ENCODE measurements around the gene RGS7BP. TPM values are rescaled to one million over a fixed set of nuclear protein-coding genes. Genes with fewer than 3 reads are reported as not detected.

RGS7BP gene
- total RNA-seq, 3 donors from 2014 or later = under 0.01 to 1.4 (median 0.29) TPM

DNA sequence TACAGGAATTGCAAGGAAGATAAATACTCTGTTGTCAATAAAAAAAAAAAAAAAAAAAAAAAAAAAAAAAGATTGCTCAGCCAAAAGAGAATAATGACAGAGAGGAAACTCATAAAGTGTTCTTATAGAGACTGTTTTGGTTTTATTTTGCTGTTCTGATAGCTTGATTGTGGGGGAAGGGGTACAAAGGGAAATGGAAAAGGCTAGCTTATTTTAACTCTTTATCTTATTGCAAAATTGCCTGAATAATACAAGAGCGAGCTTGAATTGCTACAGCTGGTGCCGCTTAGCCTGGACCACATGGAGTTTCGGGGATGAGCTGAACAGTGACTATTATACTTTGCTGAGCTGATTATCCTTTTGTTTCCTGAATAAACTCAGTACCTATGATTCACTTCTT, 153.5 kb downstream of the RGS7BP start:
- H3K27ac ChIP-seq = no peak overlapping the region
- no peaks in the 10 kb centered on the region for H3K27me3 ChIP-seq
- no peaks in the 10 kb centered on the region for H3K4me1 ChIP-seq
- no peak for DNase-seq (ENCODE audit: low spot score in 2 of 2)
- H3K36me3 ChIP-seq = no peaks in the 10 kb centered on the region
- intact Hi-C loops (cut with DNase I; ENCODE audit: low total_unique reads) = no loop called here
- H3K4me3 ChIP-seq = no peak overlapping the region
- no peaks in the 10 kb centered on the region for H3K9me3 ChIP-seq
- TF ChIP-seq POLR2AphosphoS5 (IDR thresholded peaks at IDR 0.05) (no peak), POLR2A (IDR thresholded peaks at IDR 0.05) (no peak)
- TF ChIP-seq, protein P1, sequence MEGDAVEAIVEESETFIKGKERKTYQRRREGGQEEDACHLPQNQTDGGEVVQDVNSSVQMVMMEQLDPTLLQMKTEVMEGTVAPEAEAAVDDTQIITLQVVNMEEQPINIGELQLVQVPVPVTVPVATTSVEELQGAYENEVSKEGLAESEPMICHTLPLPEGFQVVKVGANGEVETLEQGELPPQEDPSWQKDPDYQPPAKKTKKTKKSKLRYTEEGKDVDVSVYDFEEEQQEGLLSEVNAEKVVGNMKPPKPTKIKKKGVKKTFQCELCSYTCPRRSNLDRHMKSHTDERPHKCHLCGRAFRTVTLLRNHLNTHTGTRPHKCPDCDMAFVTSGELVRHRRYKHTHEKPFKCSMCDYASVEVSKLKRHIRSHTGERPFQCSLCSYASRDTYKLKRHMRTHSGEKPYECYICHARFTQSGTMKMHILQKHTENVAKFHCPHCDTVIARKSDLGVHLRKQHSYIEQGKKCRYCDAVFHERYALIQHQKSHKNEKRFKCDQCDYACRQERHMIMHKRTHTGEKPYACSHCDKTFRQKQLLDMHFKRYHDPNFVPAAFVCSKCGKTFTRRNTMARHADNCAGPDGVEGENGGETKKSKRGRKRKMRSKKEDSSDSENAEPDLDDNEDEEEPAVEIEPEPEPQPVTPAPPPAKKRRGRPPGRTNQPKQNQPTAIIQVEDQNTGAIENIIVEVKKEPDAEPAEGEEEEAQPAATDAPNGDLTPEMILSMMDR (IDR thresholded peaks at IDR 0.05) = no peak

Other genes starting within 250 kb of the RGS7BP start
- not detected for gene SHISAL2B, start 184.5 kb downstream of the RGS7BP start, total RNA-seq